GM18517 (cell line): ENCODE measurements around the gene CD2.
"Not testable (repeated sequence)": the region's sequence is repeated elsewhere in the genome, so short reads cannot be mapped to it uniquely, and the experiment has no call there.

Source experiments
- ATAC-seq: cut with Tn5 transposase; IDR thresholded peaks from one replicate; pipeline ENCODE4 v1.9.1; 2021; ENCODE audit warnings: mild to moderate bottlenecking, moderate library complexity; ENCODE audit not compliant: unreplicated experiment

Gene CD2

GRCh38 chr1:116756092-116756491, 1.9 kb downstream of the CD2 start:
- ATAC-seq = not testable (repeated sequence)

DNA sequence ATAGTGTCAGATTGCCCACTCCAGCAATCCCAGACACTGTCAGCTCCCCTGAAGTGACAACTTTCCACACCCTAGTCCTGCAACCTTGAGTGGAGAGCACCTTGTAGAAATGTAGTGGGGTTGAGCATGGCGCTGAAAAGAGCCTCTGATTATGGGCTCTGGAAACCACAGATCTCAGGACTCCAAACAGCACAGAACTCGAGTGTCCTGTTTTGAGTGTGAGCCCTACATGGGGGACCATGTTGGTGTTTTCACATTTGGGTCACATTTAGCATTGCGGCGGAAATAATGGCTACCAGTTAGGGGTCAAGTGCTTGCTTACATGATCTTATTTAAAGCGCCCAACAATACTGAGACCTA, 4.2 kb downstream of the CD2 start:
- not testable (repeated sequence) for ATAC-seq

DNA sequence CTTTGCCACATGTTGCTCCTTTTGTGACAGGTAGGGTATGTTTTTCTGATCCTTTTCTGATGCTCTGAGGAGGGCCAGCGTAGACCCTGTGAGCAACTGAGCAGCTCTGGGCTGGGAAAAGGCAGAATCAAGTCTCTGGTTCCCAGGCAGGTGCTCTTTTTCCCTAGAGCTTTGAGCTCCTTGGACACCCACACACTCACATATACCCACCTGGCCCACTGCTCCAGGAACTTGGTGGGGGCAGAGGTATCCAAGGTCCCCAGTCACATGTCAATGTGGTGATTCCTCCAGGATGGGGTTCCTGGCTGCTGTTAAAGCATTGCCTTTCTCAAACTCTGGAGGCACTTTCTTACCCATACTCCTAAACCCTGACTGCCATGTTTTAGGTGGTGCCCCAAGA, 5.4 kb downstream of the CD2 start:
- ATAC-seq = no peak

GRCh38 chr1:116760487-116760886, 6.3 kb downstream of the CD2 start:
- ATAC-seq = no peak

DNA sequence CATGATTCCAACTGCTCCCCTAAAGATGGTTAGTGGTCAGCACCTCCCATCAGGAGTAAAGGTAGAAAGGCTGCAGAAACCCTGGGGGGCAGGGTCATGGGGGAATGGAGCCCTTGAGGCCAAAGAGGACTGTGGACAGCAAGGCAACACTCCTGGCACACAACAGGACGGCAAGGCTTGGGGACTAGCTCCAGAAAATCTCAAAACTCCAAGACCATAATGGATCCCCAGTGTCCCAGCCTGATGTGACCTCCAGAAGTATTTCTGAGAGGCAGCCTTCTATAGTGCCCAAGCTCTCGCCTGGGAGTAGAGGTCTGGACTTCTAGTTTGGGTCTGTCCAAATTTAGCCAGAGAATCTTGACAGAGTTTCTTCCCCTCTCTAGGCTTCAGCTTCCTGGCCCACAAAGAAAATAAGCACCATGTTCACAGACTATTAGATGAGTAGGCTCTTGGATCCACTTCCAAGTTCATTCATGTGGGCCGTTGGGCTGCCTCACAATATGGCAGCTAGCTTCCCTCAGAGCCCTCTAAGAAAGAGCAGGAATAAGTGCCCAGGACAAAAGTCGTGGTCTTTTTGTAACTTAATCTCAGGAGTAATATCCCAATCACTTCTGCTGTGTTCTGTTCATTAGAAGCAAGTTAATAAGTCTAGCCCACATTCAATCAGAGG, 6.9 kb downstream of the CD2 start:
- ATAC-seq = no peak

DNA sequence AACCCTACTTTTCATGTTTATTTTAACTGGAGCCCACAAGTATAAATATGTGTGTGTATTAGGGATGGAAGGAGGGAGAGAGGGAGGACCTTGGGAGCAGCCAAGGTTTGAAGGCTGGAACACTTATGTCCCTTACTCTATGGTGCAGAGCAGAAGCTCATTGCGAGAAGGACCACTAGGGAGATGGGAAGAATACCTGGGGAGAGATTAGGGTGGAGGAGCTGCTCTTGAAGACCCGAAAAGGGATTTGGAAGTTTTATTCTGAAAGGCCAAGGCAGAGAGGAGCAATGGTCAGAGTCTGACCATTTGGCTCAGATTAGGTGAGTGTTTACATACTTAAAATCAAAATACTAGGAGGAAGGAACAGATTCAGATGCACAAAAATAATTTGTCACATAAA, 8.1 kb downstream of the CD2 start:
- no peak for ATAC-seq

DNA sequence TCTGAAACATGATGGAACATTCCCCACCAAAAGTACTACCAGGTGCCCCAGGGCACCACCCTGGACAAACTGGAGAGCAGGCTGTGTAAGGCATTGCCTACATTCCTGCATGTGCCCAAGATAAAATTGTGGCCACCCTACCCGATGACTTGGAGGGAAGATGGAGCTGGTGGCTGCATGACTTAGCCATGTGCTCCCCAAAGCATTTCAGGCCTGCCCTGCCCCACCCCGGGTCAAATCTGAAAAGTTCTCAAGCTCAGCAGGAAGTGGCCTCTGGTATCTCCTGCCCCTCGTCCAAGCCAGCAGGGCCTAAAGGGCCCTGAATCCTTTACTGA, 8.5 kb downstream of the CD2 start:
- no peak for ATAC-seq

GRCh38 chr1:116763116-116763786, 9.0 kb downstream of the CD2 start:
- no peak for ATAC-seq

GRCh38 chr1:116763787-116764465, 9.7 kb downstream of the CD2 start:
- no peak for ATAC-seq

DNA sequence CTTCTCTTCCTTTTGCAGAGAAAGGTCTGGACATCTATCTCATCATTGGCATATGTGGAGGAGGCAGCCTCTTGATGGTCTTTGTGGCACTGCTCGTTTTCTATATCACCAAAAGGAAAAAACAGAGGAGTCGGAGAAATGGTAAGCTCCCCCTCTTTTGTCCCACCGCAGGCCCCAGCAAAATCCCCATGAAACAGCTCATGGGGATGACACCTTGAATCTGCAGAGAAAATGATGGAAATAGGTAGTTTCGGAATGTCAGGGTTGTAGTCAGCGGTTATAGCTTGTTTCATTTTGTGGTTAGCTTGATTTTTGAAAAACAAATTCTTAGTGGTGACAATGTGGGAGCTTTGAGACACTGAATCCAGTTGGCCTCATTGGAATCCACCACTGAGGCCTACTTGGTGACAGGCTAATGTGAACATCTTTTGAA, 10.3 kb downstream of the CD2 start:
- no peak for ATAC-seq

- ATAC-seq = no peak
Observed at GRCh38 chr1:116764906-116765862, 11.0 kb downstream of the CD2 start.

DNA sequence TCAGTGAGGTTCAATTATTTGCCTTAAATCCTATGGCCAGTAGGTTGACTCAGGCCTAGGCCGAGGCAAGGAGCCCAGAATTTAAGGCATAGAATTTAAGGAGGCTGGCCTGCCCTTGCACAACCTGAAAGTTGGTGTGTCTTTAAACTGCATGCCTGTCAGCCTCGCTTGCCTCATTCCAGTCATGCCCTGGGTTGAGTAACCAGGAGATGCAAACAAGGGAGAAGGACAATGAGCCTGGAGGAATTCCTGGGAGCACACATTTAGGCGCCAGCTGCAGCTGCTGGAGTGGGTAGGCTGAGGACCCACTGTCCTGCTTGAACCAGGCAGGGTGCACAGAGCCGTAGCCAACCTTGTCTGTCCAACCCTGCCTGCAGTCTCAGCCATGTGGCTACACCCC, 11.7 kb downstream of the CD2 start:
- no peak for ATAC-seq

DNA sequence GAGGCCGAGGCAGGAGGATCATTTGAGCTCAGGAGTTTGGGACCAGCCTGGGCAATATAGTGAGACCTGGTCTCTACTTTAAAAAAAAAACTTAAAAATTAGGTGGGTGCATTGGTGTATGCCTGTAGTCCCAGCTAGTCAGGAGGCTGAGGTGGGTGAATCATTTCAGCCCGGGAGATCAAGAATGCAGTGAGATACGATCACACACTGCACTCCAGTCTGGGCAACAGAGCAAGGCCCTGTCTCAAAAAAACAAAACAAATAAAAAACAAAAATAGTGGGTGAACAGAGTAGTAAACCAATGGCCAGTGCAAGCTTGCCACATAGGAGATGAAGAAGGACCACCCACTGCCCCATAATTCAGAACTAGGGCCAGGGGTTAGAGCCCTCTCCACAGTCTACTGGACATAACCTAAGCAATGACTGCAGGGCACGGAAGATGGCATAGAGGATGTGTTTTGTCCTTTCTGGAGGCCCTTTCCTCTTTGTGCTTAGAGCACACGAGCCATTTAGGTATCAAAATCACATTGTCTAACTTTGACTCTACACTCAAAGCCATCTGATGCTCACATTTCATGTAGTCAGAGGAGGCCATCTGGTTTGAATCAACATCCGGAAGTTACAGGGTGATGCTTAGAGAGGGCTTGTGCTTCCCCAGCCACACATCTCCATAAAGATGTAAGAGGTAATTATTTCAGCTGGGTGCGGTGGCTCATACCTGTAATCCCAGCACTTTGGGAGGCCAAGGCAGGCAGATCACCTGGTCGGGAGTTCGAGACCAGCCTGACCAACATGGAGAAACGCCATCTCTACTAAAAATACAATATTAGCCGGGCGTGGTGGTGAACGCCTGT, 12.6 kb downstream of the CD2 start:
- ATAC-seq = no peak

GRCh38 chr1:116767782-116768382, 13.7 kb downstream of the CD2 start:
- ATAC-seq = no peak

DNA sequence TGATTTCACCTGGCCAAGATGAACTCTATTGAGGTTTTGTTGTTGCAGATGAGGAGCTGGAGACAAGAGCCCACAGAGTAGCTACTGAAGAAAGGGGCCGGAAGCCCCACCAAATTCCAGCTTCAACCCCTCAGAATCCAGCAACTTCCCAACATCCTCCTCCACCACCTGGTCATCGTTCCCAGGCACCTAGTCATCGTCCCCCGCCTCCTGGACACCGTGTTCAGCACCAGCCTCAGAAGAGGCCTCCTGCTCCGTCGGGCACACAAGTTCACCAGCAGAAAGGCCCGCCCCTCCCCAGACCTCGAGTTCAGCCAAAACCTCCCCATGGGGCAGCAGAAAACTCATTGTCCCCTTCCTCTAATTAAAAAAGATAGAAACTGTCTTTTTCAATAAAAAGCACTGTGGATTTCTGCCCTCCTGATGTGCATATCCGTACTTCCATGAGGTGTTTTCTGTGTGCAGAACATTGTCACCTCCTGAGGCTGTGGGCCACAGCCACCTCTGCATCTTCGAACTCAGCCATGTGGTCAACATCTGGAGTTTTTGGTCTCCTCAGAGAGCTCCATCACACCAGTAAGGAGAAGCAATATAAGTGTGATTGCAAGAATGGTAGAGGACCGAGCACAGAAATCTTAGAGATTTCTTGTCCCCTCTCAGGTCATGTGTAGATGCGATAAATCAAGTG, 14.3 kb downstream of the CD2 start:
- no peak for ATAC-seq

- no peak for ATAC-seq
Observed at GRCh38 chr1:116769104-116769452, 14.8 kb downstream of the CD2 start.

GRCh38 chr1:116769561-116769977, 15.3 kb downstream of the CD2 start:
- ATAC-seq = peak; percentile 80

- no peak for ATAC-seq
Observed at GRCh38 chr1:116769994-116770393, 15.8 kb downstream of the CD2 start.

GRCh38 chr1:116770625-116771024, 16.4 kb downstream of the CD2 start:
- ATAC-seq = no peak
